GM12878 (cell line): ENCODE results near the gene FAM3B. TPM values are rescaled to one million over a fixed set of nuclear protein-coding genes. Genes with fewer than 3 reads are reported as not detected.

Experiments used
- ATAC-seq: fragments of 200-7000 bp; cut with Tn5 transposase; 3 replicates; pipeline ENCODE4 v1.9.1; 2020; ENCODE audit warnings: mild to moderate bottlenecking, moderate library complexity
- BruUV-seq: library from RNA; stranded (reverse); fragments of 400-500 nt; replicated peaks from 2 replicates; lab custom pipeline; 2021; lab: Mats Ljungman, UMichigan
- CTCF ChIA-PET: fragments of 300-600 bp; sonication (Branson Sonifier 250); formaldehyde crosslinking; extraction: SDS; loops from one replicate; lab custom pipeline; 2021; ENCODE audit warnings: inconsistent platforms; lab: Yijun Ruan, JAX
- POLR2A ChIA-PET: fragments of 350-600 bp; formaldehyde crosslinking; extraction: SDS; loops from one replicate; lab custom pipeline; 2021; ENCODE audit warnings: inconsistent platforms; lab: Charles Lee
- RAD21 ChIA-PET: fragments of 300-600 bp; sonication (Branson Sonifier 250); formaldehyde crosslinking; loops from one replicate; lab custom pipeline; 2023; ENCODE audit warnings: antibody characterized with exemption; ENCODE audit not compliant: unreplicated experiment; lab: Charles Lee
- SMC1A ChIA-PET: fragments of 300-600 bp; sonication (Branson Sonifier 250); formaldehyde crosslinking; loops from one replicate; lab custom pipeline; 2023; ENCODE audit not compliant: unreplicated experiment, uncharacterized antibody; lab: Charles Lee
- DNase-seq: peaks from one replicate; pipeline ENCODE4 v3.0.0-alpha.2; 2011; ENCODE audit warnings: low read depth, low spot score
- FAIRE-seq: peaks from 3 replicates; lab custom pipeline; 2011; peaks lifted over from hg19 to GRCh38; lab: Jason Lieb, UNC
- H2AFZ ChIP-seq: 2 replicates; pipeline ENCODE4 v1.6.0; 2011; ENCODE audit warnings: low read depth, low read length, control low read depth; ENCODE audit not compliant: control insufficient read depth
- H3K27ac ChIP-seq: 2 replicates; pipeline ENCODE4 v1.5.1; 2011; ENCODE audit warnings: control low read depth; ENCODE audit not compliant: control insufficient read depth, insufficient read depth
- H3K27me3 ChIP-seq, 2 experiments: replicated peaks in 1 of 2; 2 replicates each; pipeline versions ENCODE4 v1.6.0 to v1.6.1; 2011; ENCODE audit warnings: low read length in 1 of 2; ENCODE audit not compliant: control insufficient read depth in 2 of 2, insufficient read depth in 2 of 2
- H3K36me3 ChIP-seq, 2 experiments: 2 replicates each; pipeline ENCODE4 v1.5.1; 2011; ENCODE audit warnings: low read length in 1 of 2; ENCODE audit not compliant: control insufficient read depth in 2 of 2, insufficient read depth in 2 of 2
- H3K4me1 ChIP-seq: 2 replicates; pipeline ENCODE4 v1.6.1; 2011; ENCODE audit warnings: mild to moderate bottlenecking, low read length, moderate library complexity, mixed read lengths; ENCODE audit not compliant: control insufficient read depth, insufficient read depth
- H3K4me2 ChIP-seq: 2 replicates; pipeline ENCODE4 v1.6.0; 2011; ENCODE audit warnings: control low read depth; ENCODE audit not compliant: control insufficient read depth, insufficient read depth
- H3K4me3 ChIP-seq: fragments of 200-600 bp; sonication (generic); 2 replicates; pipeline ENCODE4 v1.5.1; 2016
- H3K79me2 ChIP-seq: 2 replicates; pipeline ENCODE4 v1.6.0; 2011; ENCODE audit warnings: low read length; ENCODE audit not compliant: control insufficient read depth, insufficient read depth
- H3K9ac ChIP-seq: 2 replicates; pipeline ENCODE4 v1.8.0; 2011; ENCODE audit warnings: low read length, control low read depth, mixed read lengths; ENCODE audit not compliant: control insufficient read depth, insufficient read depth
- H3K9me3 ChIP-seq: replicated peaks from 3 replicates; pipeline ENCODE4 v1.5.1; 2011; ENCODE audit warnings: mild to moderate bottlenecking, low read length; ENCODE audit not compliant: control insufficient read depth, insufficient read depth
- H4K20me1 ChIP-seq: 2 replicates; pipeline ENCODE4 v1.6.0; 2011; ENCODE audit not compliant: control insufficient read depth, insufficient read depth
- BCLAF1 ChIP-seq: fragments of 450-650 bp; IDR thresholded peaks from 2 replicates; pipeline ENCODE4 v1.6.1; 2017; ENCODE audit warnings: antibody characterized with exemption, mild to moderate bottlenecking, moderate library complexity
- CEBPB ChIP-seq, 2 experiments: fragments of 150-350 bp in 1 of 2; IDR thresholded peaks; 2 replicates each; pipeline ENCODE4 v1.6.1; 2012 to 2014; ENCODE audit warnings: low read depth in 2 of 2, low read length in 2 of 2, borderline replicate concordance in 1 of 2, inconsistent platforms in 1 of 2
- CREM ChIP-seq: IDR thresholded peaks from 2 replicates; pipeline ENCODE4 v1.6.1; 2014; ENCODE audit warnings: antibody characterized with exemption, low read depth
- CUX1 ChIP-seq: IDR thresholded peaks from 2 replicates; pipeline ENCODE4 v1.6.1; 2012; ENCODE audit warnings: improper control_type of control experiment, low read depth, low read length; ENCODE audit not compliant: insufficient replicate concordance
- GATAD2B ChIP-seq: fragments of 450-650 bp; conservative IDR thresholded peaks from 2 replicates; pipeline ENCODE4 v1.6.1; 2017; ENCODE audit warnings: low read depth, mild to moderate bottlenecking, moderate library complexity
- HDGF ChIP-seq: fragments of 450-650 bp; IDR thresholded peaks from 2 replicates; pipeline ENCODE4 v1.6.1; 2016; ENCODE audit warnings: antibody characterized with exemption
- ZNF274 ChIP-seq: IDR thresholded peaks from one replicate; pipeline ENCODE4 v1.8.0; 2011; ENCODE audit not compliant: insufficient read length, insufficient read depth
- WGBS: methylation state at CpG from one replicate; pipeline ENCODE4 v1.1.6; 2016; ENCODE audit warnings: low lambda C conversion rate; ENCODE audit not compliant: insufficient replicate concordance, insufficient coverage; ENCODE audit errors: missing lambda C conversion rate; 5-methylcytosine and 5-hydroxymethylcytosine counted together
- in situ Hi-C: fragments of 300-500 bp; cut with MboI; formaldehyde crosslinking; loops from 9 replicates; pipeline ENCODE4 v1.14.3; 2018; ENCODE audit warnings: mixed read lengths
- intact Hi-C: fragments of 100-400 bp; cut with micrococcal nuclease; formaldehyde crosslinking; loops from one replicate; pipeline ENCODE4 v1.14.2; 2022; ENCODE audit not compliant: unreplicated experiment
- polyA plus RNA-seq, 11 experiments: library from polyadenylated mRNA; depleted of rRNA in 4 of 11; unstranded in 6 of 11; stranded (reverse) in 5 of 11; fragments of >200 nt; fragmentation: Nextera tagmentation in 4 of 11; fragmentation: Illumina TruSeq in 1 of 11; extraction: Ambion mirVana in 4 of 11; extraction: Trizol in 1 of 11; gene quantifications; 1 replicate in 1 of 11; 2 replicates in 10 of 11; pipeline versions ENCODE4 v1.2.1 to v1.2.3, GENCODE V29; 2011 to 2016; ENCODE audit warnings: inconsistent platforms in 2 of 11, missing spikeins in 2 of 11, low read depth in 1 of 11
- total RNA-seq, 4 experiments: library from RNA; depleted of rRNA in 3 of 4; stranded (reverse); fragments of >200 nt in 3 of 4; fragmentation: Illumina TruSeq in 1 of 4; extraction: Trizol in 1 of 4; gene quantifications; 2 replicates each; pipeline versions ENCODE4 v1.2.1 to v1.2.3, GENCODE V29; 2013 to 2021
- TF ChIP-seq, protein P1 (sequence below): fragments of 450-650 bp; IDR thresholded peaks from 2 replicates; pipeline ENCODE4 v1.6.1; 2016; ENCODE audit warnings: mild to moderate bottlenecking

FAM3B gene
- total and polyA plus RNA-seq, 10 of the 15 experiments (the other 5 are each of a cell fraction or from before 2014, with no cell fraction given): 0.12 TPM; not detected in 9

DNA sequence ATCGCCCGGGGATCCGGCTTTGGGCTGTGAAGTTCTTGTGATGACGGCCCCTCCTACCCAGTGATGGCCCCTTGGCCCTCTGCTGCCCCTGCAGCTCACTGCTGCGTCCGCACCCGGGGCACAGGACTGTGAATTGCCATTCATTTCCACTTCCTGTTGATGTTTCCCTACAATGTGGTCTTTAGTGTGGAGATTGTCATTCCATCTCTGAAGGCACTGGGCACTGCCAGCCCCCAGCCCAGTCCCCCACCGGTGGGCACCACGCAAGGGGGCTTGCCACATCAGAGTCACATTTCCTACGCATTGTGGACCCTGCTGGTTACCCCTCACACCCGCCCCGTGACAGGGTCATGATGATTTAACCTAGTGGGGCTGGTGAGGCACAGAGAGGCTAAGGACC, 42.7 kb downstream of the FAM3B start:
- FAIRE-seq: no peak
- no peak for TF ChIP-seq BCLAF1
- no peak for TF ChIP-seq HDGF
- TF ChIP-seq GATAD2B: no peak
- TF ChIP-seq CUX1: no peak
- TF ChIP-seq CEBPB (IDR thresholded peaks at IDR 0.05; ENCODE audit: borderline replicate concordance in 1 of 2, low read depth in 2 of 2, low read length in 2 of 2): no peak
- TF ChIP-seq, protein P1, sequence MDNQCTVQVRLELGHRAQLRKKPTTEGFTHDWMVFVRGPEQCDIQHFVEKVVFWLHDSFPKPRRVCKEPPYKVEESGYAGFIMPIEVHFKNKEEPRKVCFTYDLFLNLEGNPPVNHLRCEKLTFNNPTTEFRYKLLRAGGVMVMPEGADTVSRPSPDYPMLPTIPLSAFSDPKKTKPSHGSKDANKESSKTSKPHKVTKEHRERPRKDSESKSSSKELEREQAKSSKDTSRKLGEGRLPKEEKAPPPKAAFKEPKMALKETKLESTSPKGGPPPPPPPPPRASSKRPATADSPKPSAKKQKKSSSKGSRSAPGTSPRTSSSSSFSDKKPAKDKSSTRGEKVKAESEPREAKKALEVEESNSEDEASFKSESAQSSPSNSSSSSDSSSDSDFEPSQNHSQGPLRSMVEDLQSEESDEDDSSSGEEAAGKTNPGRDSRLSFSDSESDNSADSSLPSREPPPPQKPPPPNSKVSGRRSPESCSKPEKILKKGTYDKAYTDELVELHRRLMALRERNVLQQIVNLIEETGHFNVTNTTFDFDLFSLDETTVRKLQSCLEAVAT: no peak
- TF ChIP-seq ZNF274: no peak
- TF ChIP-seq CREM: no peak
- Histone ChIP-seq H4K20me1 (no peaks in the 10 kb centered on the region), H3K27ac (no peak overlapping the region), H3K9ac (no peak overlapping the region), H3K79me2 (peaks cover 15% of the 10 kb centered on the region), H3K27me3 (no peaks in the 10 kb centered on the region), H3K4me3 (no peak overlapping the region), H3K36me3 (no peaks in the 10 kb centered on the region), H3K4me1 (peaks cover 14% of the 10 kb centered on the region), H2AFZ (no peak overlapping the region), H3K9me3 (no peaks in the 10 kb centered on the region), H3K4me2 (no peak overlapping the region)
- ChIA-PET RAD21 (interaction anchor here (0.7 to 4.6 kb wide), 2 partner anchors 12 to 76 kb away, joined by 5 to 29 read pairs; no protein-coding TSS in a partner anchor), POLR2A (no interaction called here), SMC1A (interaction anchor here (3.7 to 4.9 kb wide), 2 partner anchors 10 to 76 kb away, joined by 26 to 34 read pairs; no protein-coding TSS in a partner anchor), CTCF (interaction anchor here (1.1 to 9.1 kb wide), 2 partner anchors 52 to 76 kb away, joined by 5 to 63 read pairs; no protein-coding TSS in a partner anchor)
- intact Hi-C loops (no loop called here), in situ Hi-C loops (no loop called here)
- no peak for ATAC-seq
- DNase-seq: no peak
- no TSS peak for BruUV-seq
- 97% methylated on average over 12 of the region's 12 CpGs for WGBS
